HG03457 (cell line): ENCODE measurements around the gene ADAMTSL1.
"Not testable (repeated sequence)": the region's sequence is repeated elsewhere in the genome, so short reads cannot be mapped to it uniquely, and the experiment has no call there.

Source experiments
- ATAC-seq: cut with Tn5 transposase; IDR thresholded peaks from one replicate; pipeline ENCODE4 v1.9.1; 2021; ENCODE audit warnings: moderate number of reproducible peaks; ENCODE audit not compliant: unreplicated experiment

ADAMTSL1 gene

GRCh38 chr9:18922161-18922885 is 448.4 kb downstream of the ADAMTSL1 start:
- ATAC-seq = no peak

GRCh38 chr9:18923167-18923566 is 449.2 kb downstream of the ADAMTSL1 start:
- ATAC-seq = no peak

GRCh38 chr9:18923671-18924430 is 449.9 kb downstream of the ADAMTSL1 start:
- ATAC-seq = no peak

- ATAC-seq = no peak
These were observed 451.9 kb downstream of the ADAMTSL1 start for GRCh38 chr9:18925880-18926279.

GRCh38 chr9:18926513-18926912 is 452.6 kb downstream of the ADAMTSL1 start:
- ATAC-seq = no peak

GRCh38 chr9:18928711-18929110 is 454.8 kb downstream of the ADAMTSL1 start:
- no peak for ATAC-seq

GRCh38 chr9:18930611-18931010 is 456.7 kb downstream of the ADAMTSL1 start:
- ATAC-seq = not testable (repeated sequence)

- ATAC-seq = no peak
These were observed 461.6 kb downstream of the ADAMTSL1 start for GRCh38 chr9:18935541-18935940.

GRCh38 chr9:18936094-18936871 is 462.3 kb downstream of the ADAMTSL1 start:
- ATAC-seq = no peak

GRCh38 chr9:18939943-18940342 is 466.0 kb downstream of the ADAMTSL1 start:
- ATAC-seq = no peak

- ATAC-seq = no peak
These were observed 467.2 kb downstream of the ADAMTSL1 start for GRCh38 chr9:18941060-18941740.

- ATAC-seq = no peak
These were observed 468.8 kb downstream of the ADAMTSL1 start for GRCh38 chr9:18942801-18943200.

- ATAC-seq = no peak
These were observed 474.0 kb downstream of the ADAMTSL1 start for GRCh38 chr9:18947892-18948339.

GRCh38 chr9:18951936-18952335 is 478.0 kb downstream of the ADAMTSL1 start:
- ATAC-seq = no peak

- no peak for ATAC-seq
These were observed 481.7 kb downstream of the ADAMTSL1 start for GRCh38 chr9:18955626-18956025.
